Activated T-cell treated with anti-CD3 and anti-CD28 coated beads for 24 hours (primary cell): ENCODE measurements around the gene IDH3A.
A peak's percentile ranks its signal among the peaks of the same experiment; 100 is the strongest.

Experiments
- DNase-seq: peaks from one replicate; pipeline ENCODE4 v3.0.0-alpha.2; 2020; ENCODE audit warnings: low read depth

The IDH3A gene

GRCh38 chr15:78167227-78167888, 18.2 kb downstream of the IDH3A start:
- DNase-seq = no peak

- DNase-seq = no peak
Observed at GRCh38 chr15:78168608-78169007, 19.4 kb downstream of the IDH3A start.

- no peak for DNase-seq
Observed at GRCh38 chr15:78170848-78171773, 21.9 kb downstream of the IDH3A start.

- no peak for DNase-seq
Observed at GRCh38 chr15:78171864-78172472, 22.8 kb downstream of the IDH3A start.

- no peak for DNase-seq
Observed at GRCh38 chr15:78174401-78174800, 25.2 kb downstream of the IDH3A start.

- DNase-seq = no peak
Observed at GRCh38 chr15:78175330-78175729, 26.2 kb downstream of the IDH3A start.

- no peak for DNase-seq
Observed at GRCh38 chr15:78177447-78177873, 28.3 kb downstream of the IDH3A start.

GRCh38 chr15:78178064-78178463, 28.9 kb downstream of the IDH3A start:
- DNase-seq = no peak

GRCh38 chr15:78179286-78179840, 30.2 kb downstream of the IDH3A start:
- no peak for DNase-seq

- no peak for DNase-seq
Observed at GRCh38 chr15:78179906-78180305, 30.7 kb downstream of the IDH3A start.

- DNase-seq = no peak
Observed at GRCh38 chr15:78182336-78182700, 33.2 kb downstream of the IDH3A start.

- DNase-seq = no peak
Observed at GRCh38 chr15:78182821-78183220, 33.7 kb downstream of the IDH3A start.

GRCh38 chr15:78192826-78193594, 43.8 kb downstream of the IDH3A start:
- no peak for DNase-seq

GRCh38 chr15:78193731-78194567, 44.8 kb downstream of the IDH3A start:
- DNase-seq = no peak

GRCh38 chr15:78194568-78194925, 45.4 kb downstream of the IDH3A start:
- DNase-seq = no peak

- peak; percentile 23 for DNase-seq
Observed at GRCh38 chr15:78195735-78196201, 46.6 kb downstream of the IDH3A start.

- DNase-seq = no peak
Observed at GRCh38 chr15:78197632-78198031, 48.5 kb downstream of the IDH3A start.

- no peak for DNase-seq
Observed at GRCh38 chr15:78200276-78200930, 51.2 kb downstream of the IDH3A start.

GRCh38 chr15:78201281-78202190, 52.4 kb downstream of the IDH3A start:
- DNase-seq = no peak
